ENCODE measurements around the gene C3orf18. TPM values are rescaled to one million over a fixed set of nuclear protein-coding genes. Genes with fewer than 3 reads are reported as not detected.

Gene C3orf18
- total RNA-seq, 1 experiment from 2014 or later, result 7.1 TPM

DNA sequence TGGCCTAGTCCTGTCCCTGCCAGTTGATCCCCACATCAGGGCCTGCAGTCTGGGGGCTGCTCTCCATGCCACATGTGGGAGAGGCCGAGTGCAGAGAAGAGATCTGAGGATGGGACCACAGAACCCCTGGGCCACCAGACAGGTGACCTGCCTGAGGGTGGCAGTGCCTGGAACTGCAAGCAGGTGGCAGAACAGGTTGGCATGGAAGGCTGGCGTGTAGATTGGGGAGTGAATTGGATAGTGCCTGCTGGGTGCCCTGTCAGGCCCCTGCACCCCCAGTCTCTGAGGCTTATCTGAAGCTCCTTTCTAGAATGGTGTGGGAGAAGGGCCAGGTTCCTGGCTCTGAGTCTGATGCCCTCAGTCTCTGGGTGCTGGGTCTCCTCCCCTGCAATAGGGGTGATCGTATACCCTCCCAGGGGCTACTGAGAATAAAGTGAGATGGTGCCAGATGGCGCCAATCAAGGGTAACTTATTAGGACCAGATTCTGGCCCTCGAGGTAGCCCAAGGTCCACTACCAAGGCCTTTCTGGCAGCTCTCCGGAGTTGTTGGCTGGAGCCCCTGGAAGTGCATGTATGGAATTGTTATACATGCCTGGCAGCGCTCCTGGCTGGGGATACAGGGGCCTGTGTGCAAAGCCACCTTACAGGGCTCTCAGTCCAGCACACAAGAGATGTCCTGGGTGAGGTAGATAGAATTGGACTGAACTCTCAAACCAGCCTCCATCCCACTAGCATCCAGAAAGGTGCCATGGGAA is 15.7 kb downstream of the C3orf18 start:
- H3K23me2 ChIP-seq (ENCODE audit: insufficient read length, low read depth, low read length, poor library complexity, severe bottlenecking), result no peaks in the 10 kb centered on the region
- H2BK15ac ChIP-seq (ENCODE audit: low read depth, low read length), result no peak overlapping the region
- no peaks in the 10 kb centered on the region for H3K4me1 ChIP-seq (ENCODE audit: insufficient read depth, low read length)
- no peak overlapping the region for H3K56ac ChIP-seq (ENCODE audit: insufficient read length, low read depth, low read length)
- H2AFZ ChIP-seq (ENCODE audit: low read length), result no peak overlapping the region
- Mint-ChIP-seq H3K4me1 (peaks cover 15 to 22% of the 10 kb centered on the region in 2 experiments), H3K9me3 (no peaks in the 10 kb centered on the region), H3K4me3 (no peak overlapping the region), H3K27me3 (ENCODE audit: low read depth) (peaks cover 13% of the 10 kb centered on the region), H3K36me3 (ENCODE audit: insufficient read depth in 1 of 3, low read depth in 3 of 3) (no peaks in the 10 kb centered on the region), H3K27ac (no peak overlapping the region)
- no peak overlapping the region for H3K14ac ChIP-seq (ENCODE audit: insufficient read depth, low read length)
- TF ChIP-seq, protein P1, sequence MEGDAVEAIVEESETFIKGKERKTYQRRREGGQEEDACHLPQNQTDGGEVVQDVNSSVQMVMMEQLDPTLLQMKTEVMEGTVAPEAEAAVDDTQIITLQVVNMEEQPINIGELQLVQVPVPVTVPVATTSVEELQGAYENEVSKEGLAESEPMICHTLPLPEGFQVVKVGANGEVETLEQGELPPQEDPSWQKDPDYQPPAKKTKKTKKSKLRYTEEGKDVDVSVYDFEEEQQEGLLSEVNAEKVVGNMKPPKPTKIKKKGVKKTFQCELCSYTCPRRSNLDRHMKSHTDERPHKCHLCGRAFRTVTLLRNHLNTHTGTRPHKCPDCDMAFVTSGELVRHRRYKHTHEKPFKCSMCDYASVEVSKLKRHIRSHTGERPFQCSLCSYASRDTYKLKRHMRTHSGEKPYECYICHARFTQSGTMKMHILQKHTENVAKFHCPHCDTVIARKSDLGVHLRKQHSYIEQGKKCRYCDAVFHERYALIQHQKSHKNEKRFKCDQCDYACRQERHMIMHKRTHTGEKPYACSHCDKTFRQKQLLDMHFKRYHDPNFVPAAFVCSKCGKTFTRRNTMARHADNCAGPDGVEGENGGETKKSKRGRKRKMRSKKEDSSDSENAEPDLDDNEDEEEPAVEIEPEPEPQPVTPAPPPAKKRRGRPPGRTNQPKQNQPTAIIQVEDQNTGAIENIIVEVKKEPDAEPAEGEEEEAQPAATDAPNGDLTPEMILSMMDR (conservative IDR thresholded peaks at IDR 0.05), result no peak
- no peak overlapping the region for H2BK20ac ChIP-seq (ENCODE audit: low read depth, low read length, poor library complexity, severe bottlenecking)
- H3K79me1 ChIP-seq (ENCODE audit: insufficient read depth, low read depth, low read length, poor library complexity, severe bottlenecking), result no peaks in the 10 kb centered on the region
- no peak for DNase-seq
- no peak overlapping the region for H3K18ac ChIP-seq (ENCODE audit: insufficient read length, low read depth, low read length)
- H2BK120ac ChIP-seq (ENCODE audit: low read depth, low read length, poor library complexity, severe bottlenecking), result no peak overlapping the region
- H2BK12ac ChIP-seq (ENCODE audit: insufficient read length, low read depth, low read length), result no peak overlapping the region
- H3T11ph ChIP-seq (ENCODE audit: low read length), result no peak overlapping the region
- no peaks in the 10 kb centered on the region for H4K20me1 ChIP-seq (ENCODE audit: control insufficient read depth, insufficient read depth, insufficient read length)
- H3K9me3 ChIP-seq (ENCODE audit: control insufficient read depth, low read depth, low read length), result no peaks in the 10 kb centered on the region
- no peak overlapping the region for H3K23ac ChIP-seq (ENCODE audit: insufficient read length, low read depth, low read length)
- no CpG with 5 or more reads among the region's 7 CpGs for WGBS (ENCODE audit: extremely low coverage, insufficient read length, low lambda C conversion rate)
- H3K27ac ChIP-seq (ENCODE audit: insufficient read length, low read depth, low read length), result no peak overlapping the region
- H3K4me2 ChIP-seq (ENCODE audit: insufficient read depth, insufficient read length, low read length), result no peak overlapping the region
- no peak overlapping the region for H2BK5ac ChIP-seq (ENCODE audit: insufficient read length, low read length)
- no peak overlapping the region for H4K5ac ChIP-seq (ENCODE audit: insufficient read length, low read depth, low read length)
- no peak overlapping the region for H4K8ac ChIP-seq (replicated peaks; ENCODE audit: insufficient read length, low read depth, low read length)
- no peak overlapping the region for H4K91ac ChIP-seq (ENCODE audit: insufficient read length, low read depth, low read length)
- H3K9ac ChIP-seq (ENCODE audit: extremely low read depth, insufficient read length, low read length), result no peak overlapping the region
- no peaks in the 10 kb centered on the region for H3K79me2 ChIP-seq (ENCODE audit: insufficient read depth, low read length)
- H2AK5ac ChIP-seq (ENCODE audit: insufficient read length, low read length), result no peak overlapping the region
- H3K4ac ChIP-seq (ENCODE audit: low read depth, low read length), result no peak overlapping the region
- no peaks in the 10 kb centered on the region for H3K27me3 ChIP-seq (ENCODE audit: insufficient read depth, low read length)

Measured in H9 (cell line).